GM23338 (cell line): Measurements from ENCODE around the gene CUX1. TPM values are rescaled to one million over a fixed set of nuclear protein-coding genes. Genes with fewer than 3 reads are reported as not detected.
"Not testable (repeated sequence)": the region's sequence is repeated elsewhere in the genome, so short reads cannot be mapped to it uniquely, and the experiment has no call there.

ENCODE experiments used
- ATAC-seq: fragments of 200-7000 bp; cut with Tn5 transposase; 3 replicates; pipeline ENCODE4 v1.9.1; 2020
- DNase-seq: peaks from one replicate; pipeline ENCODE4 v3.0.0-alpha.2; 2015; ENCODE audit warnings: low spot score
- H2AFZ ChIP-seq: fragments of 200-600 bp; sonication (generic); 2 replicates; pipeline ENCODE4 v1.8.0; 2016; ENCODE audit warnings: antibody characterized with exemption, mild to moderate bottlenecking, moderate library complexity
- H3F3A ChIP-seq: fragments of 200-600 bp; sonication (generic); replicated peaks from 2 replicates; pipeline ENCODE4 v1.8.0; 2017; ENCODE audit warnings: antibody characterized with exemption, mixed run types, low read depth
- H3K27ac ChIP-seq: fragments of 200-600 bp; sonication (generic); 2 replicates; pipeline ENCODE4 v1.6.1; 2016; ENCODE audit warnings: low read depth
- H3K27me3 ChIP-seq: fragments of 200-600 bp; sonication (generic); 2 replicates; pipeline ENCODE4 v1.8.0; 2016; ENCODE audit warnings: mild to moderate bottlenecking, mixed run types, moderate library complexity; ENCODE audit not compliant: insufficient read depth
- H3K36me3 ChIP-seq: fragments of 200-600 bp; sonication (generic); 2 replicates; pipeline ENCODE4 v1.8.0; 2016; ENCODE audit warnings: mild to moderate bottlenecking; ENCODE audit not compliant: insufficient read depth
- H3K4me1 ChIP-seq: fragments of 200-600 bp; sonication (generic); 2 replicates; pipeline ENCODE4 v1.8.0; 2016; ENCODE audit warnings: mild to moderate bottlenecking, moderate library complexity; ENCODE audit not compliant: insufficient read depth
- H3K4me2 ChIP-seq: fragments of 200-600 bp; sonication (generic); 2 replicates; pipeline ENCODE4 v1.7.1; 2017; ENCODE audit warnings: mixed run types
- H3K4me3 ChIP-seq: fragments of 200-600 bp; sonication (generic); 2 replicates; pipeline ENCODE4 v1.6.1; 2016; ENCODE audit warnings: mixed run types
- H3K79me2 ChIP-seq: fragments of 200-600 bp; sonication (generic); replicated peaks from 2 replicates; pipeline ENCODE4 v1.8.0; 2017; ENCODE audit warnings: mild to moderate bottlenecking; ENCODE audit not compliant: insufficient read depth
- H3K9me2 ChIP-seq: fragments of 200-600 bp; sonication (generic); 2 replicates; pipeline ENCODE4 v1.8.0; 2017; ENCODE audit not compliant: insufficient read depth
- H4K20me1 ChIP-seq: fragments of 200-600 bp; sonication (generic); replicated peaks from 2 replicates; pipeline ENCODE4 v1.8.0; 2017; ENCODE audit warnings: mild to moderate bottlenecking; ENCODE audit not compliant: insufficient read depth
- H3K27ac Mint-ChIP-seq: 2 replicates; pipeline ENCODE4 v1.8.0; 2020; ENCODE audit warnings: inconsistent platforms, mild to moderate bottlenecking, moderate library complexity, mixed read lengths
- H3K27me3 Mint-ChIP-seq: 3 replicates; pipeline ENCODE4 v1.8.0; 2022; ENCODE audit warnings: low read depth, mild to moderate bottlenecking, moderate library complexity, mixed read lengths, inconsistent platforms; ENCODE audit not compliant: insufficient read depth, poor library complexity
- H3K36me3 Mint-ChIP-seq: 3 replicates; pipeline ENCODE4 v1.8.0; 2021; ENCODE audit warnings: low read depth, mild to moderate bottlenecking, inconsistent platforms, moderate library complexity, mixed read lengths
- H3K4me1 Mint-ChIP-seq: 3 replicates; pipeline ENCODE4 v1.8.0; 2020; ENCODE audit warnings: mild to moderate bottlenecking, inconsistent platforms, mixed read lengths
- H3K4me3 Mint-ChIP-seq: 3 replicates; pipeline ENCODE4 v1.8.0; 2021; ENCODE audit warnings: moderate library complexity, mild to moderate bottlenecking, inconsistent platforms, mixed read lengths
- H3K9me3 Mint-ChIP-seq: 3 replicates; pipeline ENCODE4 v1.8.0; 2020; ENCODE audit warnings: moderate library complexity, mild to moderate bottlenecking, inconsistent platforms, mixed read lengths
- CREB1 ChIP-seq: fragments of 250-450 bp; sonication (Bioruptor Pico); IDR thresholded peaks from 2 replicates; pipeline ENCODE4 v1.5.0; 2020; ENCODE audit warnings: low read depth, mild to moderate bottlenecking, moderate library complexity
- ETS1 ChIP-seq: IDR thresholded peaks from 2 replicates; pipeline ENCODE4 v1.6.1; 2016; ENCODE audit warnings: antibody characterized with exemption
- EZH2 ChIP-seq: fragments of 200-600 bp; sonication (generic); IDR thresholded peaks from one replicate; pipeline ENCODE4 v1.8.0; 2017; ENCODE audit warnings: antibody characterized with exemption, mild to moderate bottlenecking, low read depth; ENCODE audit not compliant: unreplicated experiment
- JUNB ChIP-seq: IDR thresholded peaks from one replicate; pipeline ENCODE4 v1.6.1; 2016; ENCODE audit warnings: antibody characterized with exemption; ENCODE audit not compliant: unreplicated experiment
- NANOG ChIP-seq: IDR thresholded peaks from 2 replicates; pipeline ENCODE4 v1.6.1; 2016; ENCODE audit warnings: antibody characterized with exemption, borderline replicate concordance
- POLR2AphosphoS5 ChIP-seq: IDR thresholded peaks from 2 replicates; pipeline ENCODE4 v1.6.1; 2016; ENCODE audit warnings: antibody characterized with exemption, low read depth
- REST ChIP-seq: IDR thresholded peaks from one replicate; pipeline ENCODE4 v1.6.1; 2018; ENCODE audit warnings: antibody characterized with exemption; ENCODE audit not compliant: unreplicated experiment
- STAT1 ChIP-seq: IDR thresholded peaks from one replicate; pipeline ENCODE4 v1.6.1; 2016; ENCODE audit warnings: antibody characterized with exemption; ENCODE audit not compliant: unreplicated experiment
- ZNF114 ChIP-seq: fragments of 250-450 bp; sonication (Bioruptor Pico); IDR thresholded peaks from 2 replicates; pipeline ENCODE4 v1.5.0; 2020; ENCODE audit warnings: mild to moderate bottlenecking, moderate library complexity
- ZNF331 ChIP-seq: fragments of 250-450 bp; sonication (Bioruptor Pico); IDR thresholded peaks from 2 replicates; pipeline ENCODE4 v1.5.0; 2020; ENCODE audit warnings: low read depth, mild to moderate bottlenecking, moderate library complexity
- polyA plus RNA-seq: library from polyadenylated mRNA; unstranded; fragments of >200 nt; fragmentation: Nextera tagmentation; extraction: Ambion mirVana; gene quantifications from 2 replicates; pipeline ENCODE4 v1.2.1, GENCODE V29; 2016
- total RNA-seq: library from RNA; depleted of rRNA; stranded (reverse); fragments of >200 nt; shearing (Covaris generic); gene quantifications from 2 replicates; pipeline ENCODE4 v1.2.3, GENCODE V29; 2014

The CUX1 gene
- total and polyA plus RNA-seq, 2 experiments from 2014 or later: 49.9 to 64.0 TPM

DNA sequence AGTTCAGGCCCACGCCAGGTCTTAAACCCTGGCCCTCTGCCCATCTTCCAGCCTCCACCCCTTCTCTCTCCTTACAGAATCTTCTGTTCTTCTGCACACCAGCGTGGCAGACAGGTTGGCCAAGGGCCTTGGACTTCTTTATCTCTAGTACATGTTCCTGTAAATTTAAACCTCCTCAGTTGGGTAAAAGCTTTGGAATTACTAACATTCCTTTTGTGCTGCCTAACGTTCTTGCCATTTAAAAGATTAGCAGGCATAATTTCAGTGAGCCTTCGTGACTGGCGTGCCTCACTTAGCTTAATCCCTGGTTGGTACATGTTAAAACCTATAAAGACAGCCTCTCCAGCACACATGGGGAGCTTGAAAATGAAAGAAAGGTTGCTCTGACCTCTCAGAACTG, 192.2 kb downstream of the CUX1 start:
- ATAC-seq (no peak), DNase-seq (no peak)
- Mint-ChIP-seq H3K36me3 (peaks cover 5% of the 10 kb centered on the region; the same call in 2 of the 3 replicates), H3K27ac (no peak overlapping the region; the same call in 1 of the 2 replicates), H3K9me3 (no peaks in the 10 kb centered on the region), H3K4me1 (peaks cover 13% of the 10 kb centered on the region), H3K27me3 (peaks cover 12% of the 10 kb centered on the region), H3K4me3 (no peak overlapping the region)
- TF ChIP-seq ZNF114 (CRISPR knock-in tag) (no peak), CREB1 (CRISPR knock-in tag) (no peak), NANOG (no peak), REST (no peak)
- Histone ChIP-seq H3K4me2 (no peak overlapping the region), H3K79me2 (peaks cover 58% of the 10 kb centered on the region), H3K27ac (no peak overlapping the region), H3F3A (no peaks in the 10 kb centered on the region), H3K4me1 (peaks cover 11% of the 10 kb centered on the region), H3K36me3 (no peaks in the 10 kb centered on the region), H3K9me2 (no peaks in the 10 kb centered on the region), H3K27me3 (no peaks in the 10 kb centered on the region), H2AFZ (no peak overlapping the region), H3K4me3 (no peak overlapping the region), H4K20me1 (peaks cover 7% of the 10 kb centered on the region)

GRCh38 chr7:102012112-102012830, 194.8 kb downstream of the CUX1 start:
- H3K4me3 ChIP-seq, H3K4me2 ChIP-seq, H3K4me1 ChIP-seq, H4K20me1 ChIP-seq, H3K36me3 ChIP-seq, H3K27ac Mint-ChIP-seq, H3K9me3 Mint-ChIP-seq, H2AFZ ChIP-seq, H3K4me1 Mint-ChIP-seq, H3K4me3 Mint-ChIP-seq, H3K27me3 ChIP-seq, H3K9me2 ChIP-seq, H3F3A ChIP-seq, ATAC-seq, DNase-seq: not testable (repeated sequence)
- peaks cover 52% of the 10 kb centered on the region for H3K79me2 ChIP-seq
- Mint-ChIP-seq H3K36me3 (peaks cover 15% of the 10 kb centered on the region), H3K27me3 (peaks cover 11% of the 10 kb centered on the region)
- H3K27ac ChIP-seq: 0 out of 2 replicates have a peak overlapping the region, but pooled peaks have one; percentile 42

- ATAC-seq (no peak), DNase-seq (no peak)
- Histone ChIP-seq H3K79me2 (peaks cover 54% of the 10 kb centered on the region), H3K27ac (peak overlapping the region; percentile 62; the same call in 1 of the 2 replicates), H3K27me3 (no peaks in the 10 kb centered on the region), H3K4me2 (no peak overlapping the region), H3K9me2 (no peaks in the 10 kb centered on the region), H2AFZ (no peak overlapping the region), H3K4me1 (peaks cover 3% of the 10 kb centered on the region), H4K20me1 (peaks cover 7% of the 10 kb centered on the region), H3F3A (no peaks in the 10 kb centered on the region), H3K4me3 (no peak overlapping the region), H3K36me3 (no peaks in the 10 kb centered on the region; the same call in 1 of the 2 replicates)
- Mint-ChIP-seq H3K27ac (no peak overlapping the region), H3K36me3 (peaks cover 15% of the 10 kb centered on the region), H3K9me3 (no peaks in the 10 kb centered on the region), H3K27me3 (peaks cover 11% of the 10 kb centered on the region), H3K4me3 (no peak overlapping the region), H3K4me1 (peaks cover 6% of the 10 kb centered on the region)
- TF ChIP-seq ETS1 (no peak), EZH2 (no peak), ZNF114 (CRISPR knock-in tag) (no peak), JUNB (no peak), STAT1 (no peak), REST (no peak), CREB1 (CRISPR knock-in tag) (no peak), NANOG (no peak), ZNF331 (CRISPR knock-in tag) (no peak), POLR2AphosphoS5 (no peak)
Observed at GRCh38 chr7:102012941-102013461, 195.6 kb downstream of the CUX1 start.
